ENCODE data around the gene REL. TPM values are rescaled to one million over a fixed set of nuclear protein-coding genes. Genes with fewer than 3 reads are reported as not detected.

REL gene
- total RNA-seq, 2 donors from 2014 or later = 11.7 to 15.9 TPM

GRCh38 chr2:60957224-60957623, 75.8 kb downstream of the REL start:
- Mint-ChIP-seq H3K27ac (no peak overlapping the region), H3K36me3 (ENCODE audit: low read depth) (peaks cover 6% of the 10 kb centered on the region), H3K4me1 (no peaks in the 10 kb centered on the region), H3K9me3 (no peaks in the 10 kb centered on the region), H3K27me3 (ENCODE audit: insufficient read depth) (no peaks in the 10 kb centered on the region), H3K4me3 (no peak overlapping the region)
- 89 to 92% methylated on average over 8 of the region's 8 CpGs for WGBS, 2 experiments (ENCODE audit: insufficient coverage in 1 of 2, insufficient read length in 1 of 2)
- no peak for DNase-seq
- TF ChIP-seq, protein P1, sequence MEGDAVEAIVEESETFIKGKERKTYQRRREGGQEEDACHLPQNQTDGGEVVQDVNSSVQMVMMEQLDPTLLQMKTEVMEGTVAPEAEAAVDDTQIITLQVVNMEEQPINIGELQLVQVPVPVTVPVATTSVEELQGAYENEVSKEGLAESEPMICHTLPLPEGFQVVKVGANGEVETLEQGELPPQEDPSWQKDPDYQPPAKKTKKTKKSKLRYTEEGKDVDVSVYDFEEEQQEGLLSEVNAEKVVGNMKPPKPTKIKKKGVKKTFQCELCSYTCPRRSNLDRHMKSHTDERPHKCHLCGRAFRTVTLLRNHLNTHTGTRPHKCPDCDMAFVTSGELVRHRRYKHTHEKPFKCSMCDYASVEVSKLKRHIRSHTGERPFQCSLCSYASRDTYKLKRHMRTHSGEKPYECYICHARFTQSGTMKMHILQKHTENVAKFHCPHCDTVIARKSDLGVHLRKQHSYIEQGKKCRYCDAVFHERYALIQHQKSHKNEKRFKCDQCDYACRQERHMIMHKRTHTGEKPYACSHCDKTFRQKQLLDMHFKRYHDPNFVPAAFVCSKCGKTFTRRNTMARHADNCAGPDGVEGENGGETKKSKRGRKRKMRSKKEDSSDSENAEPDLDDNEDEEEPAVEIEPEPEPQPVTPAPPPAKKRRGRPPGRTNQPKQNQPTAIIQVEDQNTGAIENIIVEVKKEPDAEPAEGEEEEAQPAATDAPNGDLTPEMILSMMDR (conservative IDR thresholded peaks at IDR 0.05) = no peak
- Histone ChIP-seq H3K9me3 (ENCODE audit: control insufficient read depth, low read length) (no peaks in the 10 kb centered on the region), H3K4me1 (ENCODE audit: control insufficient read depth, insufficient read depth, low read length) (no peaks in the 10 kb centered on the region), H3K4me3 (ENCODE audit: low read length) (no peak overlapping the region), H3K9ac (ENCODE audit: extremely low read depth, low read length, poor library complexity, severe bottlenecking) (no peak overlapping the region), H3K36me3 (ENCODE audit: control insufficient read depth, insufficient read depth, low read length) (no peaks in the 10 kb centered on the region), H3K27ac (ENCODE audit: low read depth, low read length) (no peak overlapping the region), H3K27me3 (ENCODE audit: control insufficient read depth, insufficient read depth, low read length, poor library complexity, severe bottlenecking) (no peaks in the 10 kb centered on the region)

DNA sequence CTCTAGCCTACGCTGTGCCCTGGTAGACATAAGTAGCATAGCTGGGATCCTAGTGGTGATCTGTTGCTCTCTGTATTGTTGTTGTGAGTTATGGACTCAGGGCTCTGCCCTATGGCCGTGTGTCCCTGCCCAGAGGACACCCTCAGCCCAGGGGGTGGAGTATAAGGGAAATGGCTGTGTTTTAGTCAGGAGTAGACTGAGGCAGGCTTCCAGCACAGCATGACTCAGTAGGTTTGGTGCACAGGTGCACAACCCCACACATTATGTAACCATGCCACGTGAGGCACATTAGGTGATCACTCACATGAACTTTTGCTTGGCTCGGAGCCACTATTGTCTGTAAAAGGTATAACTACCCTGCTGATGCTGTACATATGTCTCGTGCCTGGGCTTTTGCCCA, 76.3 kb downstream of the REL start:
- Histone ChIP-seq H3K27ac (ENCODE audit: low read depth, low read length) (no peak overlapping the region), H3K4me1 (ENCODE audit: control insufficient read depth, insufficient read depth, low read length) (no peaks in the 10 kb centered on the region), H3K9me3 (ENCODE audit: control insufficient read depth, low read length) (no peaks in the 10 kb centered on the region), H3K27me3 (ENCODE audit: control insufficient read depth, insufficient read depth, low read length, poor library complexity, severe bottlenecking) (no peaks in the 10 kb centered on the region), H3K36me3 (ENCODE audit: control insufficient read depth, insufficient read depth, low read length) (no peaks in the 10 kb centered on the region), H3K9ac (ENCODE audit: extremely low read depth, low read length, poor library complexity, severe bottlenecking) (no peak overlapping the region), H3K4me3 (ENCODE audit: low read length) (no peak overlapping the region)
- H3K4me3 Mint-ChIP-seq = no peak overlapping the region
- H3K36me3 Mint-ChIP-seq (ENCODE audit: low read depth) = peaks cover 6% of the 10 kb centered on the region
- H3K4me1 Mint-ChIP-seq = no peaks in the 10 kb centered on the region
- TF ChIP-seq, protein P1 (conservative IDR thresholded peaks at IDR 0.05) = no peak
- no peak for DNase-seq
- no peaks in the 10 kb centered on the region for H3K9me3 Mint-ChIP-seq
- no peak overlapping the region for H3K27ac Mint-ChIP-seq
- 88 to 100% methylated on average over 3 to 5 of the region's 5 CpGs for WGBS, 2 experiments (ENCODE audit: insufficient coverage in 1 of 2, insufficient read length in 1 of 2)
- H3K27me3 Mint-ChIP-seq (ENCODE audit: insufficient read depth) = no peaks in the 10 kb centered on the region

- H3K4me3 ChIP-seq (ENCODE audit: low read length) = no peak overlapping the region
- no peak overlapping the region for H3K4me3 Mint-ChIP-seq
- no peak overlapping the region for H3K27ac Mint-ChIP-seq
Measured at GRCh38 chr2:60958361-60958760, 77.0 kb downstream of the REL start.

More at GRCh38 chr2:60958361-60958760, 77.0 kb downstream of the REL start:
- Histone ChIP-seq H3K27ac (ENCODE audit: low read depth, low read length) (no peak overlapping the region), H3K27me3 (ENCODE audit: control insufficient read depth, insufficient read depth, low read length, poor library complexity, severe bottlenecking) (no peaks in the 10 kb centered on the region), H3K9ac (ENCODE audit: extremely low read depth, low read length, poor library complexity, severe bottlenecking) (no peak overlapping the region), H3K36me3 (ENCODE audit: control insufficient read depth, insufficient read depth, low read length) (no peaks in the 10 kb centered on the region), H3K4me1 (ENCODE audit: control insufficient read depth, insufficient read depth, low read length) (no peaks in the 10 kb centered on the region), H3K9me3 (ENCODE audit: control insufficient read depth, low read length) (no peaks in the 10 kb centered on the region)
- no peaks in the 10 kb centered on the region for H3K4me1 Mint-ChIP-seq
- H3K36me3 Mint-ChIP-seq (ENCODE audit: low read depth) = peaks cover under 1% of the 10 kb centered on the region
- no peak for DNase-seq
- H3K9me3 Mint-ChIP-seq = no peaks in the 10 kb centered on the region
- WGBS, 2 experiments (ENCODE audit: insufficient coverage in 1 of 2, insufficient read length in 1 of 2) = 75 to 88% methylated on average over 3 of the region's 3 CpGs
- H3K27me3 Mint-ChIP-seq (ENCODE audit: insufficient read depth) = no peaks in the 10 kb centered on the region
- TF ChIP-seq, protein P1 (conservative IDR thresholded peaks at IDR 0.05) = no peak
